Neural cell (in vitro differentiated cells): ENCODE results near the gene LRRC55. TPM values are rescaled to one million over a fixed set of nuclear protein-coding genes. Genes with fewer than 3 reads are reported as not detected.

Experiments used
- H2AFZ ChIP-seq: fragments of 200-600, 300-800 bp; sonication (generic), shearing (Covaris generic); 2 replicates; pipeline ENCODE4 v1.6.0; 2014; ENCODE audit warnings: low read depth, mild to moderate bottlenecking, antibody characterized with exemption, low read length, moderate library complexity
- H3F3A ChIP-seq: fragments of 200-600 bp; shearing (Covaris generic); 2 replicates; pipeline ENCODE4 v1.6.1; 2016; ENCODE audit warnings: mild to moderate bottlenecking, moderate library complexity, mixed read lengths, antibody characterized with exemption, low read length; ENCODE audit not compliant: insufficient read depth, poor library complexity, severe bottlenecking
- H3K27ac ChIP-seq: fragments of 200-600, 300-800 bp; sonication (generic), shearing (Covaris generic); 2 replicates; pipeline ENCODE4 v1.5.1; 2014; ENCODE audit warnings: mild to moderate bottlenecking, low read length, moderate library complexity
- H3K27me3 ChIP-seq: fragments of 300-800, 200-600 bp; sonication (generic), shearing (Covaris generic); 2 replicates; pipeline ENCODE4 v1.6.0; 2014; ENCODE audit warnings: mild to moderate bottlenecking, low read depth, low read length, moderate library complexity; ENCODE audit not compliant: insufficient read depth
- H3K36me3 ChIP-seq: fragments of 300-800, 200-600 bp; sonication (generic), shearing (Covaris generic); 2 replicates; pipeline ENCODE4 v1.5.1; 2014; ENCODE audit warnings: mild to moderate bottlenecking, antibody characterized with exemption, low read length, moderate library complexity; ENCODE audit not compliant: insufficient read depth
- H3K4me2 ChIP-seq: fragments of 300-800, 200-600 bp; sonication (generic), shearing (Covaris generic); 2 replicates; pipeline ENCODE4 v1.6.0; 2014; ENCODE audit warnings: mild to moderate bottlenecking, low read length
- H3K4me3 ChIP-seq: fragments of 300-800, 200-600 bp; sonication (generic), shearing (Covaris generic); 2 replicates; pipeline ENCODE4 v1.5.1; 2014; ENCODE audit warnings: mild to moderate bottlenecking, low read length, moderate library complexity
- H3K79me2 ChIP-seq: fragments of 200-600 bp; shearing (Covaris generic); replicated peaks from 2 replicates; pipeline ENCODE4 v1.6.0; 2014; ENCODE audit warnings: mild to moderate bottlenecking, low read length, moderate library complexity; ENCODE audit not compliant: insufficient read depth
- H3K9ac ChIP-seq: fragments of 300-800, 200-600 bp; sonication (generic), shearing (Covaris generic); 2 replicates; pipeline ENCODE4 v1.6.1; 2016; ENCODE audit warnings: mild to moderate bottlenecking, low read length, mixed read lengths
- H3K9me2 ChIP-seq: fragments of 200-600 bp; shearing (Covaris generic); 2 replicates; pipeline ENCODE4 v1.6.1; 2016; ENCODE audit warnings: mild to moderate bottlenecking, low read length, mixed read lengths; ENCODE audit not compliant: insufficient read depth
- H3K9me3 ChIP-seq: fragments of 200-600, 300-800 bp; sonication (generic), shearing (Covaris generic); 2 replicates; pipeline ENCODE4 v1.6.1; 2016; ENCODE audit warnings: mild to moderate bottlenecking, mixed run types, low read length, moderate library complexity, mixed read lengths
- H4K20me1 ChIP-seq: fragments of 200-600 bp; shearing (Covaris generic); 2 replicates; pipeline ENCODE4 v1.6.1; 2016; ENCODE audit warnings: mild to moderate bottlenecking, mixed run types; ENCODE audit not compliant: insufficient read depth
- EP300 ChIP-seq: fragments of 450-650 bp; conservative IDR thresholded peaks from 2 replicates; pipeline ENCODE4 v1.6.1; 2014; ENCODE audit warnings: antibody characterized with exemption, mild to moderate bottlenecking, moderate library complexity; ENCODE audit not compliant: poor library complexity, severe bottlenecking
- EZH2 ChIP-seq: fragments of 200-600, 300-800 bp; shearing (Covaris generic), sonication (generic); IDR thresholded peaks from 2 replicates; pipeline ENCODE4 v1.6.1; 2014; ENCODE audit warnings: antibody characterized with exemption, low read length, borderline replicate concordance, mild to moderate bottlenecking; ENCODE audit not compliant: insufficient read depth, poor library complexity, severe bottlenecking
- MXI1 ChIP-seq: fragments of 450-650 bp; conservative IDR thresholded peaks from 2 replicates; pipeline ENCODE4 v1.6.1; 2014; ENCODE audit warnings: antibody characterized with exemption, mild to moderate bottlenecking; ENCODE audit not compliant: poor library complexity, severe bottlenecking
- POLR2AphosphoS5 ChIP-seq: IDR thresholded peaks from 2 replicates; pipeline ENCODE4 v1.6.1; 2012
- RAD21 ChIP-seq: fragments of 450-650 bp; conservative IDR thresholded peaks from 2 replicates; pipeline ENCODE4 v1.6.1; 2014; ENCODE audit warnings: antibody characterized with exemption, mild to moderate bottlenecking, moderate library complexity
- SMC3 ChIP-seq: fragments of 450-650 bp; conservative IDR thresholded peaks from 2 replicates; pipeline ENCODE4 v1.6.1; 2014; ENCODE audit warnings: antibody characterized with exemption, mild to moderate bottlenecking, moderate library complexity; ENCODE audit not compliant: poor library complexity
- TAF1 ChIP-seq: IDR thresholded peaks from 2 replicates; pipeline ENCODE4 v1.6.1; 2012; ENCODE audit warnings: low read depth
- polyA plus RNA-seq: library from polyadenylated mRNA; depleted of rRNA; stranded (reverse); fragments of >200 nt; gene quantifications from 2 replicates; pipeline ENCODE4 v1.2.3, GENCODE V29; 2014
- TF ChIP-seq, protein P1 (sequence below): IDR thresholded peaks from 2 replicates; pipeline ENCODE4 v1.6.1; 2012; ENCODE audit warnings: borderline replicate concordance
- TF ChIP-seq, protein P2 (sequence below): fragments of 450-650 bp; IDR thresholded peaks from 2 replicates; pipeline ENCODE4 v1.5.1; 2014; ENCODE audit warnings: antibody characterized with exemption, mild to moderate bottlenecking, moderate library complexity; ENCODE audit not compliant: poor library complexity, severe bottlenecking

Gene LRRC55
- polyA plus RNA-seq, 1 donor from 2014 or later = 2.8 TPM

DNA sequence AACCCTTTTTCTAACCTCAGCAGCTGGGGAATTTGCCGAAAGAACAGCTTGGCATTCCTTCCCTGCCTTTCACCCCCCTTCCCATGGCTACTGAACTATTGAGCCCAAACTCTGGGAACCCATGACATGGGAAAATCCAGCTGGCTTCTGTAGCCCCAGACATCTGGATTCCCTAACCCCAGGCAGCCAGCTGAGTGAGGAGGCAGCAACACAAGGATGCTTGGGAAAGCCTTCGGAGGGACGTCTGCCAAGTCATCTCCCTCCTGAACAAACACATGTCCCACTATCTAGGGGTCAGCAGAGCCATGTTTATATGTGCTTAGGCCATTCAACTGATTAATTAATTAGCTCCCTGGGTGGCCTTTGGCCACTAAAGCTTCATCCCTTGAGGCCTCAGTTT is 21.6 kb downstream of the LRRC55 start:
- no peaks in the 10 kb centered on the region for H4K20me1 ChIP-seq
- H3K4me3 ChIP-seq = no peak overlapping the region
- no peaks in the 10 kb centered on the region for H3K36me3 ChIP-seq
- H3K4me2 ChIP-seq = no peak overlapping the region
- TF ChIP-seq SMC3 (no peak), EZH2 (no peak), RAD21 (no peak), TAF1 (no peak), MXI1 (no peak), POLR2AphosphoS5 (no peak), EP300 (no peak)
- TF ChIP-seq, protein P1, sequence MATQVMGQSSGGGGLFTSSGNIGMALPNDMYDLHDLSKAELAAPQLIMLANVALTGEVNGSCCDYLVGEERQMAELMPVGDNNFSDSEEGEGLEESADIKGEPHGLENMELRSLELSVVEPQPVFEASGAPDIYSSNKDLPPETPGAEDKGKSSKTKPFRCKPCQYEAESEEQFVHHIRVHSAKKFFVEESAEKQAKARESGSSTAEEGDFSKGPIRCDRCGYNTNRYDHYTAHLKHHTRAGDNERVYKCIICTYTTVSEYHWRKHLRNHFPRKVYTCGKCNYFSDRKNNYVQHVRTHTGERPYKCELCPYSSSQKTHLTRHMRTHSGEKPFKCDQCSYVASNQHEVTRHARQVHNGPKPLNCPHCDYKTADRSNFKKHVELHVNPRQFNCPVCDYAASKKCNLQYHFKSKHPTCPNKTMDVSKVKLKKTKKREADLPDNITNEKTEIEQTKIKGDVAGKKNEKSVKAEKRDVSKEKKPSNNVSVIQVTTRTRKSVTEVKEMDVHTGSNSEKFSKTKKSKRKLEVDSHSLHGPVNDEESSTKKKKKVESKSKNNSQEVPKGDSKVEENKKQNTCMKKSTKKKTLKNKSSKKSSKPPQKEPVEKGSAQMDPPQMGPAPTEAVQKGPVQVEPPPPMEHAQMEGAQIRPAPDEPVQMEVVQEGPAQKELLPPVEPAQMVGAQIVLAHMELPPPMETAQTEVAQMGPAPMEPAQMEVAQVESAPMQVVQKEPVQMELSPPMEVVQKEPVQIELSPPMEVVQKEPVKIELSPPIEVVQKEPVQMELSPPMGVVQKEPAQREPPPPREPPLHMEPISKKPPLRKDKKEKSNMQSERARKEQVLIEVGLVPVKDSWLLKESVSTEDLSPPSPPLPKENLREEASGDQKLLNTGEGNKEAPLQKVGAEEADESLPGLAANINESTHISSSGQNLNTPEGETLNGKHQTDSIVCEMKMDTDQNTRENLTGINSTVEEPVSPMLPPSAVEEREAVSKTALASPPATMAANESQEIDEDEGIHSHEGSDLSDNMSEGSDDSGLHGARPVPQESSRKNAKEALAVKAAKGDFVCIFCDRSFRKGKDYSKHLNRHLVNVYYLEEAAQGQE = no peak
- TF ChIP-seq, protein P2, sequence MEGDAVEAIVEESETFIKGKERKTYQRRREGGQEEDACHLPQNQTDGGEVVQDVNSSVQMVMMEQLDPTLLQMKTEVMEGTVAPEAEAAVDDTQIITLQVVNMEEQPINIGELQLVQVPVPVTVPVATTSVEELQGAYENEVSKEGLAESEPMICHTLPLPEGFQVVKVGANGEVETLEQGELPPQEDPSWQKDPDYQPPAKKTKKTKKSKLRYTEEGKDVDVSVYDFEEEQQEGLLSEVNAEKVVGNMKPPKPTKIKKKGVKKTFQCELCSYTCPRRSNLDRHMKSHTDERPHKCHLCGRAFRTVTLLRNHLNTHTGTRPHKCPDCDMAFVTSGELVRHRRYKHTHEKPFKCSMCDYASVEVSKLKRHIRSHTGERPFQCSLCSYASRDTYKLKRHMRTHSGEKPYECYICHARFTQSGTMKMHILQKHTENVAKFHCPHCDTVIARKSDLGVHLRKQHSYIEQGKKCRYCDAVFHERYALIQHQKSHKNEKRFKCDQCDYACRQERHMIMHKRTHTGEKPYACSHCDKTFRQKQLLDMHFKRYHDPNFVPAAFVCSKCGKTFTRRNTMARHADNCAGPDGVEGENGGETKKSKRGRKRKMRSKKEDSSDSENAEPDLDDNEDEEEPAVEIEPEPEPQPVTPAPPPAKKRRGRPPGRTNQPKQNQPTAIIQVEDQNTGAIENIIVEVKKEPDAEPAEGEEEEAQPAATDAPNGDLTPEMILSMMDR = no peak
- no peak overlapping the region for H3K27ac ChIP-seq
- no peaks in the 10 kb centered on the region for H3F3A ChIP-seq
- H3K79me2 ChIP-seq = no peaks in the 10 kb centered on the region
- no peak overlapping the region for H3K9ac ChIP-seq
- no peaks in the 10 kb centered on the region for H3K27me3 ChIP-seq
- no peaks in the 10 kb centered on the region for H3K9me3 ChIP-seq
- H2AFZ ChIP-seq = no peak overlapping the region
- no peaks in the 10 kb centered on the region for H3K9me2 ChIP-seq

DNA sequence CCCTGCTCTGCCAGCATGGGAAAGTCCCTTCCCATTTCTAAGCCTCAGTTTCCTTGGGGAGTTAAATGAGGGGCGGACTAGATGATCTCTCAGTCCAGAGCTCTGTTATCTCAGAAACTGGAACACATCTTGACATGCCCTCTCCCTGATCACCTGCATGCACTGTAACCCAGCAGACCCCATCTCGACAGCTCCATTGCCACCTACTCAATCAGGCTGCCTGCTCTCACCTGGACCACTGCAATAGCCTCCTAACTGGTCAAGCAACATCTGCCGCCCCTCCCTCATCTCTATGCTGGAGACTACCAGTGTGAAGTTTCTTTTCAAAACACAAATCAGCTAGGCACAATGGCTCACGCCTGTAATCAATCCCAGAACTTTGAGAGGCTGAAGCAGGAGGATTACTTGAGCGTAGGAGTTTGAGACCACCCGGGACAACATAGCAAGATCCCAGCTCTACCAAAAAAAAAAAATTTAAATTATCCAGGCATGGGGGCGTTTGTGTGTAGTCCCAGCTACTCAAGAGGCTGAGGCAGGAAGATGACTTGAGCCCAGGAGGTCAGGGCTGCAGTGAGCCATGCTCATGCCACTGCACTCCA is 22.2 kb downstream of the LRRC55 start:
- no peaks in the 10 kb centered on the region for H4K20me1 ChIP-seq

More for the DNA sequence above, 22.2 kb downstream of the LRRC55 start:
- Histone ChIP-seq H3K4me2 (no peak overlapping the region), H3K27ac (no peak overlapping the region), H3K27me3 (no peaks in the 10 kb centered on the region), H2AFZ (no peak overlapping the region), H3F3A (no peaks in the 10 kb centered on the region), H3K9ac (no peak overlapping the region), H3K4me3 (no peak overlapping the region), H3K9me2 (no peaks in the 10 kb centered on the region), H3K79me2 (no peaks in the 10 kb centered on the region), H3K9me3 (no peaks in the 10 kb centered on the region), H3K36me3 (no peaks in the 10 kb centered on the region)
- no peak for TF ChIP-seq EZH2
- TF ChIP-seq, protein P2 = no peak
- TF ChIP-seq, protein P1 = no peak
- TF ChIP-seq TAF1 = no peak
- no peak for TF ChIP-seq RAD21
- TF ChIP-seq EP300 = no peak
- no peak for TF ChIP-seq MXI1
- no peak for TF ChIP-seq SMC3
- no peak for TF ChIP-seq POLR2AphosphoS5
